Measurements from ENCODE around the gene FNDC5.
A peak's percentile ranks its signal among the peaks of the same experiment; 100 is the strongest.

Gene FNDC5

DNA sequence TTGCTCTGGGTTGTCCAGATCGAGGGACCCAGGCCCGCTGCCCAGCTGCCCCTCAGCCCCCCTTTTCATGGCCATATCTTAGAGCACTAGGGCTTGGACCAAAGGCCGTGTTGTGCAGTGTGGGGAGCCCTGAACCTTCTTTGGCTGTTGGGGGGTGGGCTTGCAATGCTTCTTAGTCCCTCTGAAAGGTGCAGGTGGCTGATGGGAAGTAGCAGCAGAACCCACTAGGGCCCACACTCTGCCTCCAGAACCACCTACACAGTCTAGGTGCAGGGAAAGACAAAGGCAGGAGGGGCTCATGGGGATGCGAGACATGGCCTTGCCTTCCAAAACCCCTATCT, 13.3 kb upstream of the FNDC5 start:
- DNase-seq (ENCODE audit: low spot score), result no peak

DNA sequence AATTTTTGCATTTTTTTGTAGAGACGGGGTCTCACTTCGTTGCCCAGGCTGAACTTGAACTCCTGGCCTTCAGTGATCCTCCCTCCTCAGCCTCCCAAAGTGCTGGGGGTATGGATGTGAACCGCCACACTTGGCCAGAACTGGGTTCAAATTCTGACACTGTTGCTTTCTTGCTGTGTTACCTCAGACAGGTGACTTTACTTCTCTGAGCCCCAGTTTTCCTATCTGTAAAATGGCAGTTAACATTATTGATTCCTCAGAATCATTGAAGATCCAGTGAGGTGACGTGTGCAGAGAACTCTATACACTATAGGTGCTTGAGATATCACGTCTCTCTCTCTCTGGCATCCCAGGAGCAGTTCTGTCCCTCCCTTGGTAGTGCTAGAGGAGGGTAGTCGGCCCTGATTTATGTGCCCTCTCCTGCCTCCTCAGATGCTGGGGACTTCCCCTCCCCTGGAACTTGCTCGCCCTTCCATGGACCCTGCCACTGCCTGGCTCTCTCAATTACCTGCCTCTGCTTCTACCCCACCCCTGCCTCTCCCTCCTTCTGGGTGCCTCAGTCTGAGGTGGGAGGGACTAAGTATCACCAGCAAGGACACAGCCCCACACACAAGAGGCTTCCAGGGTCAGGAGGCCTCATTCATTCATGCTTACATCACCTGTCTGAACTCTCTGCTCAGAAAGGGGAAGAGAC, 12.8 kb upstream of the FNDC5 start:
- no peak for DNase-seq (ENCODE audit: low spot score)

DNA sequence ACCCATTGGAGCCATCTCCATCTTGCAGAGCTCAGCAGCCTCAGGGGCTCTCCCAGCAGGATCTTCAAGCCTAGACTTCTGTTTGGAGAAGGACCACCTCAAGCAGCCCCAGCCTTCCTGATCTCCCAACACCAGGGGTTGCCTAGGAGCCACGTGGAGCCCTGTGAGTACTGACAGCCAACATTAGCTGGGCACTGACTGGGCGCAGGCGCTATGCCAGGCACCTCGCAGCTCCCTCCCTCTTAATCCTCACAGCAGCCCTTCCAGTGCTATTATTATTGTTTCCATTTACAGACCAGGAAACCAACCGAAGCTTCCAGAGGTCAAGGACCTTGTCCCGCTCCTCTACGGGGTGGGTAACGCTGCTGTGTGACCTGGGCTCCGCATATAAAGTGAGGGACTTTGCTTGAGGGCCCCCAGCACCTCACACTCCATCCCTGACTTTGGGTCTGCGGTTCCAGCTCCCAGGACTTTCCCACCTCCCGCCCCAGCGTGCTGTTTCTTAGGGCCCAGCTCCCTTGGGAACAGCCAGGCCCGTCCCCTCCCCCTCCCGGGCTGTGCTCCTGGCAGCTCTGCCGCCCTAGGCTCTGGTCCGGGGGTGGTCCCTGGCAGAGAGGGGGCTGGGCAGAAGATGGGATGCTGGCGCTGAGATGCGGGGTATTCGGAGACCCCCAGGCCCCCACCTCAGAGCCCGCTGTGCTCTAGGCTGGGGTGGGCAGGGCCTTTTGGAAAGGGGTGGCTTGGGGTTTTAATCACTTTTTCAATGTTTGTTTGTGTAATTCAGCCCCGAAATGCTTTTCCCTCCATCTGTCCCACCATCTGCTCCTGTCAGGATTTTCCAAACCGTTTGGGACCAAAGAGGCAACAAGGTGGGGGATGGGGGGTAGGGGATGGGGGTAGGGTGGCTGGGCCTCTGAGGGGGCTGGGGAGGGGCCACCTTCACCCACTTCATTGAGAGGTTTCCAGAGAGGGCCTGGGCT, 11.4 kb upstream of the FNDC5 start:
- DNase-seq (ENCODE audit: low spot score), result no peak

DNA sequence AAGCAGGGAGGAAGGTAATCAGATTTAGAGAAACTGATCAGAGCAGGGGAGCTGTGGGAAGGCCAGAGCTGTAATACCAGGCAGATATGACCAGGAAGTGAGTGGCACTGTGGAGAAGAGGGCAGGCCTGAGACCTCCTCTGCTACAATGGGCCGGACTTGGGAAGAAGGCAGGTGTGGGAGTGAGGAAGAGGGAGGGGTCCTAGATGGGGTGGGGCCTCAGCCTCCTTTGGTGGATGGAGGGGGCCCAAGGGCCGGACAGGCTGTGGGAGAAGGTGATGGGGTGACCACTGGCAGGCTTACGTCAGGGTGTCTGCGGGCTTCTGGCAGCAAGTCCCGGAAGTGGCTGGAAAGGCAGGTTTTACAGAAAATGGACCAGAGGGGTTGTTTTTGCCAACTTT, 10.6 kb upstream of the FNDC5 start:
- no peak for DNase-seq (ENCODE audit: low spot score)

DNA sequence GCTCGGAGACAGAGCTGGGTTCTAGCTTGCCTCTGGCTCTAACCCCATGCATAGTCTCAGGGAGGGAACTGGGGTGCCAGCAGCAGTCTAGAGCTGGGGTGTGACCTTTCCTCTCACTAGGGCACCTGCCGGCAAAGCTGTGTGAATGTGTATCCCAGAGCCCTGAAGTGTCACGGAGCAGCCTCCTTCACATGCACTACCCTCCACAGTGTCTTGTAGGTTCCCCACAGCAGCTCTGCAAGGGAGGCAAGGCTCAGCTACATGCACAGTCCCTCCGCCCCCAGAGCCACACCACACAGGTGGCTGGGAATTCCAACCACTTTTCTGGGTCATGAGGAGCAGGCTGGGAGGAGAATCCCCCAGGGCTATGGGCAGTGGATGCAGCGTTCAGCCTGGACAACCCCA, 7.9 kb upstream of the FNDC5 start:
- DNase-seq (ENCODE audit: low spot score), result no peak

DNA sequence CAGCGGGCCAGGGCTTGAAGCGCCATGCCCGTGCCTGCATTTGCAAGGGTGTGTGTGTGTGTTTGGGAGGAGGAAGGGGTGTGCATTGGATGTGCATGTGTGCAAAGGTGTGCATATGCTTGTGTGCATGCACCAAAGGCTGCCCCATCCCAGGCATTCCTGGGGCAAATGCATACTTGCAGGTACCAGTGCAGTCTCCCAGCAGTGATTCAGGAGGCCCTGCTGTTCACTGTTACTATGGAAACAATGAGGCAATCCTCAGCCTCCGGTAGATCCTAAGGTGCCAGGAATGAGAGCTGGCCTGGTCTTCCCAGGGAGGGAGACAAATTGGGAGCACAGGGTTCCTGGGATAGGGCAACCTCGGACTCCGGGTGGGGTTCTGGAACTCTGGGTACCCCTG, 7.5 kb upstream of the FNDC5 start:
- no peak for DNase-seq (ENCODE audit: low spot score)

DNA sequence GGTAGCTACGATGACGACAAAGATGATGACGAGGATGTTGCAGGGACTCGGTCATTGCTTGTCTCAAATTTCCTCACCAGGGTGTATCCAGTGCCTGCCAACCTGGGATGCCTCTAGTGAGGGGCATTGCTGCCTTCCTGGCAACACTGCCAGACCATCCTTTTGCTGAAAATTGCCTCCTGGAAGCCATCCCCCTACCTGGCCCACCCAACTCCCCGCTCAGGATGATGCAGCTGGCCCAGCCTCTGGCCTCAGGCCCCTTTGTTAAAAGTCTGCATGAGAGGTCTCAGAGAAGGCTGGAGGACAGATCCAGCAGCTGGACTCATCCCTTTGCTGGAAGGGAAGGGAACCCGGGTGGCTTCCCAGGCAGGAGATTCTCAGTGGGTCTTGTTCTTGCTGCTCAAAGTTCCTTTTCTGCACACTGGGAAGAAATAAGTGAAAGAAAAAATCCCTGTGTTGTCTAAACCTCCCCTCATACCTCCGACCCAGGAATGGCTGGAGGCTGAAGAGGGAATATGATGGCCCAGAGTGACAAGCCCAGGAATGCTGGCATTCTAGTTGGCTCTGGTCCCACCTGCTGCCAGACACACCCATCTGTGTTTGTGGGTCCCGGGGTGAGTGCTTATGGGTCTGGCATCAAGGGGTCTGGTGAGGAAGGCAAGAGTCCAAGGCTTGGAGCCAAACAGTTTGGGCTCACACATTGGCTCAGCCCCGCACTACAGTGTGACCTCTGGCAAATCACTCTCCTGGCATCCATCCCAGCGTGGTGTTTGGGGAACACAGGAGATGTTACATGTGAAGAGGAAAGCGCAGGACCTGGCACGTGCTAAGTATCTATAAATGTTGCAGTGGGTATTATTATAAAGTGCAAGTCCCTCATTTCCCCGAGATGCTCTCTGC, 6.7 kb upstream of the FNDC5 start:
- DNase-seq (ENCODE audit: low spot score), result no peak

DNA sequence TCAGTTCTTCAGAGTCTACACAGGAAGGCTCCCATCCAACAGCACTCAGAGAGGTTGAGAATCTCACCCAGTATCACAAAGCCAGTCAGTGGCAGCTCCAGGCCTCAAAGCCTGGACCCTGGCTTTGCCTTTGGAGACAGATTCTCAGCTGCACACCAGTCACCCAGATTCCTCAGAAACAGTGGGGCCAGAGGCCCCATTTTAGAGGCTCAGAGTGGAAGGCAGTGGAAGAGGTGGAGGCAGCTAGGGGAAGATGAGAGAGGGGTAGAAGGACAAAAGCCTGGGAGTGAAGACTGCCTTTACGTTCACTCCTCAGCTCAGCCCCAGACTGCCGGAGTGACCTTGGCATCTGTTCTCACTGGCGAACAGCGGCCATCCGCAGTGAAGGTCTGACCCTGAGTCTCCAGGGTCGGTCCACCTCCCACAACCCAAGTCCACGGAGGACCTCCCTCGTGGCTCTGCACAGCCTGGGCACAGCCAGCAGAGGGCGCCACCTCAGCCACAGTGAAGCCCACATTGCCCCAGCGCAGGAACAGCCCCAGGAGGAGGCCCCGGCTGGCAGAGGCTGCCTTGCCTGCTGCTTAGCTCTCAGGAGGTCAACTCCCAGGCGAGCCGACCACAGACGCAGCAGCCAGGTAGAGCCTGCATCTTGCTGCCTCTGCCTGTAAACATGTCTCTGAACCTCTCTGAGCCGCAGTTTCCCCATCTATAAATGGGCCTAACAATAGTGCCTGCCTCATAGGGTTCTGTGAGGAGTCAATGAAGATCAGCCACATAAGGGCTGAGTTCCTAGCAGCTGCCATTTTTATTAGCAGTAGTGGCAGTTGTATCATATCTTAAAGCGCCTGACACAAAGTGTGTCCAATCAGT, 5.9 kb upstream of the FNDC5 start:
- peak; percentile 65 for DNase-seq (ENCODE audit: low spot score)

DNA sequence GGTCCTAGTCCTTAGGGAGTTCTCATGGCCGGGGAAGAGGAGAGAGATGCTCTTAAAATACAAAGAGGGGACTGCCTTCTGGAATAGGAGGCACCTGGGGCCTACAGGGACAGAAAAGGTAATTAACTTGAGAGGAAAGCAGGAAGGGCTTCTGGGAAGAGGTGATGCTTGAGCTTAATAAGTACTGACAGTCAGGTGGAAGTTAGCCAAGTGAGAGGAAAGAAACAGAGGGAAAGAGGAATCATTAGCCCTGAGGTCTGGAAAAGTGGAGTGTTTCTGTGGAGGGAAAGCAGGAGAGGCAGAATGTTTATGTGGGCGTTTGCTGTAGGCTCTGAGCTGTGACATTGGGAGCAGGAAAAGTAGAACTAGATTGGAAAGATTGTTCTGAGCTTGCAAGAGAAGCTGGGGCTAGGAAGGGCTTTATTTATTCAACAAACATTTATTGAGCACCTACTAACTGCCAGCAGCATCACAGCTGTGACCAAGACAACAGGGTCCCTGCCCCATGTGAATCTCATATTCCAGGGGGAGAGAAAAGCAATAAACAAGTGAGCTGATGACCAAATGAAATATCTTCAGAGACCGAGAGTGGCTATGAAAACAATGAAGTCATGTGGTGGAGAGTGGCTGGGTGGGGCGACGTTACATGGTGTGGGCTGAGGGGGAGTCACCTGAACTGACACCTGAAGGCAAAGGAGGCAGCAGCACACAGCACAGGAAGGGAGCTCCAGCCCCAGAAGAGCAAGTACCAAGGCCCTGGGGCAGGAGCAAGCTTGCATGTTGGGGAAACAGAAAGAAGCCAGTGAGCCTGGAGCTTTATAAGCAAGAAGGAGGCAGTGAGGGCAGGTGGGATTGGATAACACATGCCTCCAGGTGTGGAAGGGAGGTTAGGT, 4.4 kb upstream of the FNDC5 start:
- DNase-seq (ENCODE audit: low spot score), result no peak

DNA sequence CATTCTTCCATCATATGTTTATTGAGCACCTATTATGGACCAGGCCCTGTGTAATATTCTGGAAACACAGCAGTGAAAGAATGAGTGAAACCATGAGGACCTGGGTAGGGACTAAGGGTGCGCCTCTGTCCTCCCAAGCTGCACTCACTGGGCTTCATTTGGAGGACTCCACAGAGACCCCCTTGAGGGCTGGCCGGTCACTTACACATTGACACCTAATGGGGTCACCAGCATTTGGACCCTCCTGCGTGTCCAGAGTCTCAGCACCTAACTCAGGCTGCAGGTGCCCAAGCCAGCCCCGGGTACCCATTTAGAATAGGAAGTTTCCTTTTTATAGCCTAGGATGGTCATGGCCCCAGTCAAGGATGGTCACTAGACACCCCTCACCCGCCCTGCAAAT, 2.8 kb upstream of the FNDC5 start:
- no peak for DNase-seq (ENCODE audit: low spot score)

DNA sequence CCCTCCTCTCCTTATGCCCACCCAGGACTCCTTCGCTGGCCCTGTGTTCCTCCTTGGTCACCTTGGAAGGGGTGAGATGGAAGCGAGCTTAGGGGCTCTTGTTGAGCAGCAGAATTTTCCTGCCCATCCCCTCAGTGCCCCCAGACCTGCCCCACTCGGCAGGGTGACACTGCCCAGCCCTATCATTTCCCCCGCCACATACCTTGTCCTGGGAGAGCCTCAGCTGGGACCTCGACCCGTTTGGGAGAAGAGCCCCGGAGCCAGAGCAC, 1.4 kb upstream of the FNDC5 start:
- peak; percentile 20 for DNase-seq (ENCODE audit: low spot score)

DNA sequence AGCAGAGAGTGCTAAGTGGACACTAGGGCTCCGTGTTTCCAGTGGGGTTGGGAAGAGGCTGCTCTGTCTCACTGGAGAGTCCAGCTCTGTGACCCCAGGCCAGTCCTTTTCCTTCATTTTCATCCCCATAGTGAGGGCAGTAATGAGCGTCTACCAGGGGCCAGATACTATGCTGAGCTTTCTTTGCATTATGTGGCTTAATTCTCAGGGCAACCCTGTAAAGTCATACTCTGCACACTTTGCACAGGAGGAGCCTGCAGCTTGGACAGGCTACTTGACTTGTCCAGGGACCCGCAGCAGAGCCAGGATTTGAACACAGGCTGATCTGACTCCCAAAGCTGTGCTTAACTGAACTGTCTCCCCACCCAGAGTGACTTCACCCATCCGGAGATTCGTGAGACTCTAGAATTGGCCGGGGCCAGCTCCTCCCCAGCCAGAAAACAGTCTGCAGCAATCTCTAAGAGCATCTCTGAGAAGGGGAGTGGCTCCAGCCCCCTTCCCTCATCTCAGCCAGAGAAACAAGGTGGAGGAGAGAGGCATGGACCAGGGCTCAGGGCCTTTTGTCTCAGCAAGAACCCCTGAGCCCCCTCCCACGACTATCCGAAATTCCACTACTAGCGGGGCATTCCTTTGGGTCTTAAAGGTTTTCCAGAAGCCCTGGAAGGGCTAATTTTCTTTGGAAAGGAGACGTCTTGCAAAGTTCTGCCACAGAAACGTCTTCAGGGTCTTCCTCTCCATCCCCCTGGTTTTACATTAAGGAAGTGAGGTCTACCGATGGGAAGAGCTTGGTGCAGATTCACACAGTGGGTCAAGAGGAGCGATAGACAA, 866 bp upstream of the FNDC5 start:
- peak; percentile 35 for DNase-seq (ENCODE audit: low spot score)

DNA sequence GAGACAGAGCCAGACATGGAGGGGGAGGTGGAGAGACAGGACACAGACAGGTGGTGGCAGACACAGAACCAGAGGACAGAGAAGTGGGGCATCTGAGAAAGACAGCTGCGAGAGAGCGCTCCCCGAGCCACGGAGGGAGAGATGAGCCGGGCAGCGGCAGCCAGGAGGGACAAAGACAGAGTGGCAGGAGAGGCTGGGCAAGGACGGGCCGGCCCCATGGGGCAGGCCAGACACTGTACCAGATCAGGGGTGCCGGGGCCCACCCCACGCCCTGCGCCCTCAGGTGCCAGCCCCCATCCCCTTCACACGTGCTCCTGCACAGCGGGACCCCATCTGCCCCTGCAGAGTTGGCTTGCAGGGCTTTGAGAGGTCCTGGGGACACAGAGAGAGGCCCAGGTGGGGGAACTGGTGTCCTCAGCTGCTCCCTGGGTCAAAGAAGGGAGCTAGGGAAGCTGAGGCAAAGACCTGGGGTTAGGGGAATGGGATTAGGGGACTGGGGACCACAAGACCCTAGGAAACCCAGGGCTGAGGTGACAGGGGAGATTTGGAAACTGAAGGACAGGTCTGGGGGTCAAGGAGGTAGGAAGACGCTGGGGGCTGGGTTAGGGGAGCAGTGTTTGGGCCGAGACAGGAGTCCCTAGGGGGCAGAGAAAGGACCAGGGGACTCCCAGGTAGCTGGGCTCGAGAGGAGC, 643 bp downstream of the FNDC5 start:
- DNase-seq (ENCODE audit: low spot score), result no peak

DNA sequence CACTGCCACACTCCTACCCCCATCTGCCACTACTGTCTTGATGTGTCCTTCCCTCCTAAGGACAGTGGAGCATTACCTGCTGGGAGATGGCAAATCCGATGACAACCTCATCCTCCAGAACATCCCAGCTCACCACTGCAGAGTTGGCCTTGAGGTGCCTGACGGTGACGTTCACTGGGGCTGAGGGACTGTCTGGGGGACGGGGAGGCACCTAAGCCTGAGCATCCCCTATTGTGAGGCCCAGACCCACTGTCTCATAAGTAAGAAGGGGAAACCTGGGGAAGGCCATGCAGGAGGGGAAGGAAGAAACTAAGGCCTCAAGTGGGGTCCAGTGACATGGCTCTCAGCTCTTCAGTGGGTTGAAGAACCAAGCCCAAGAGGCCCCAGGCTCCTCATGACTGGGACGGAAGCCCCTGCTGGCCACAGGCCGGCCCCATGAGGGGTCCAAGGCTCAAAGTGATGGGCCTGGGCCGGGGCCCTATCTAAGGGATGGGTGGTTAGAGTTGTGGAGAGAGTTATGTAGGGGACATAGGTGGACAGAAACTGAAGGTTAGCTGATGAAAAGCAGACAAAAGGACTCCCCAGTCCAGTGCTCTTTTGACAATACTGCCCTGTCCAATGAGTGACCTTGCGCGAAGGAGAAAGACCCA, 1.8 kb downstream of the FNDC5 start:
- no peak for DNase-seq (ENCODE audit: low spot score)

DNA sequence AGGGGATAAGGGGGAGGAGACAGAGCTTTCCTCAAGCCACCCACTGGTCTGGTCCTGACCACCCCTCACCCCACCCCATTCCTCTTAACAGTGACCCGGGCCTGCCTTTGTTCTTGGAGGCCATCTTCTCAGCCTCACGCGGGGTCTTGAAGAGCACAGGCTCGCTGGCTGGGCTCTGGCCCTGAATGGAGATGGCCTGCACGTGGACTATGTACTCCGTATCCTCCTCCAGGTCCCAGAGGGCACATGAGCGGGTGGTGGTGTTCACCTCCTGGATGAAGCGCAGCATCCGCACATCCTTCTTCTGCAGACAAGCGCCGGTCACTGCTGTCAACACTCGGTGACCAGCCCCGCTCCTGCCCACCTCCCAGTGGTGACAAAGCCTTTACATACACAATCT, 2.6 kb downstream of the FNDC5 start:
- DNase-seq (ENCODE audit: low spot score), result no peak

DNA sequence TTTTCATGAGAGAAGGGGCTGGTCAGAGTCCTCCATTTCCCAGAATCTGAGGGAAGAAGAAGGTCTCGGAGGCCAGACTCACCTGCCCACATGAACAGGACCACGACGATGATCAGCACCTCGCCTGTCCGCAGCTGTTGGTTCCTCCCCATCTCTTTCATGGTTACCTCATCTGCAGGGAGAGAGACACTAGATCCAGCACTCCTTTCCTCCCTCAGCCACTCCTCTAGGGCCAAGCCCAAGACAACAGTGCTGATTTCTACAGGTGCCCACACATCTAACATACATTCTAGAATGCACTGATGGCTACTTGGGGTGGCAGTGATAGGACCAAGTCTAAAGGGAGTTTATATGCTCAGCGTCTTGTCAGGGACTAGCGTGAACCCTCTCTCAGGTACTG, 3.0 kb downstream of the FNDC5 start:
- no peak for DNase-seq (ENCODE audit: low spot score)

DNA sequence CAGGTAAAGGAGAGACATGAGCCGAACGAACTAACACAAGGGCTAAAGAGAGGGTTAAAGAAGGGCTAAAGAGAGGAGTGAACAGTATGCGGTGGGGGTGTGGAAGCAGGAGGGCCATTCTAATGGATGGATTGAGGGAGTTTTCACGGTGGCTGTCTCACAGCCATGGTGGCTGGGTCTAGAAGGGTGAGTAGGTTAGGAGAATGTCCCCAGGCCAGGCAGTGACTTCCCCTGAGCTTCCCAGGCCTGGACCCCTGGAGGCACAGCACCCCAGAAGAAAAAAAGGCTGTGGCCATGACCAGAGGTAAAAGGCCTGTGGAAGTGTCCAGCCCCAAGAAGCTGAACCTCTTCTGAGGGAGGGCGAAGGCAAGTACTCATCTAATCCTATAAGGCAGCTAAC, 3.6 kb downstream of the FNDC5 start:
- no peak for DNase-seq (ENCODE audit: low spot score)

DNA sequence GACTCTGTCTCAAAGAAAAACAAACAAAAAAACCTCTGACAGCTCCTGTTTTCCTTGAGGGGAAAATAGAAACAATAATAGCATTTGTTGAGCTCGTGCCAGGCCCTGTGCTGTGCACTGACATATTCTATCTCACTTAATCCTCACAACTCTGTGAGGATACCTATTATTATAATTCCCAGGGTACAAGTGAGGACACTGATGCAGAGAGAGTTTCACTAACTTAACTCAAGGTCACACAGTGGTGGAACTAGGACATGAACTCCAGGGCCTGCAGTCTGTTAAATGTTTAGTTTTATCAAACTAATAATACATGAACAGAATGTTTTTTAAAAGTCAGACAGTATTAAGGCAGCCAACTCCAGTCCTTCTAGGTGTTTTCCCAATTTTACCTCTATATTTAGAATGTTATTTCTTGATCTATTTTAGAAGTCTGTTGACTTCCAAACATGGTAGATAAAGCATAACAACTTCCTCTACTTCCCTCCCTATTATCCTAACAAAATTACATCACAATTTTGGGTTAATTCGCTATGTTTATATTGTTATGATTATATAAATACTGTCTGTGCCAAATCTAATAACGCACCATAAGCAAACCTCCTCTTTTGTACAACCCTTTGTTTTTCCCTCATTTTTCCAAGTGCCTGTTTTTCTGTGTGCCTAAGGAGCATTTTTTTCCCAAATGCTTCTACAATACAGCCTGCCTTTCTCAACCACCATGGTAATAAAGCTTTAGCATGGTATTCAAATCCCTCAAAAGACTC, 4.9 kb downstream of the FNDC5 start:
- DNase-seq (ENCODE audit: low spot score), result no peak

Data from NAMALWA (cell line).